GM12878 (cell line): ENCODE measurements around the gene SSBP2. TPM values are rescaled to one million over a fixed set of nuclear protein-coding genes. Genes with fewer than 3 reads are reported as not detected.
"Not testable (repeated sequence)": the region's sequence is repeated elsewhere in the genome, so short reads cannot be mapped to it uniquely, and the experiment has no call there.

Source experiments
- ATAC-seq: fragments of 200-7000 bp; cut with Tn5 transposase; 3 replicates; pipeline ENCODE4 v1.9.1; 2020; ENCODE audit warnings: mild to moderate bottlenecking, moderate library complexity
- BruUV-seq: library from RNA; stranded (reverse); fragments of 400-500 nt; replicated peaks from 2 replicates; lab custom pipeline; 2021; lab: Mats Ljungman, UMichigan
- CTCF ChIA-PET: fragments of 300-600 bp; sonication (Branson Sonifier 250); formaldehyde crosslinking; extraction: SDS; loops from one replicate; lab custom pipeline; 2021; ENCODE audit warnings: inconsistent platforms; lab: Yijun Ruan, JAX
- POLR2A ChIA-PET: fragments of 350-600 bp; formaldehyde crosslinking; extraction: SDS; loops from one replicate; lab custom pipeline; 2021; ENCODE audit warnings: inconsistent platforms; lab: Charles Lee
- RAD21 ChIA-PET: fragments of 300-600 bp; sonication (Branson Sonifier 250); formaldehyde crosslinking; loops from one replicate; lab custom pipeline; 2023; ENCODE audit warnings: antibody characterized with exemption; ENCODE audit not compliant: unreplicated experiment; lab: Charles Lee
- SMC1A ChIA-PET: fragments of 300-600 bp; sonication (Branson Sonifier 250); formaldehyde crosslinking; loops from one replicate; lab custom pipeline; 2023; ENCODE audit not compliant: unreplicated experiment, uncharacterized antibody; lab: Charles Lee
- DNase-seq: peaks from one replicate; pipeline ENCODE4 v3.0.0-alpha.2; 2011; ENCODE audit warnings: low read depth, low spot score
- FAIRE-seq: peaks from 3 replicates; lab custom pipeline; 2011; peaks lifted over from hg19 to GRCh38; lab: Jason Lieb, UNC
- H2AFZ ChIP-seq: 2 replicates; pipeline ENCODE4 v1.6.0; 2011; ENCODE audit warnings: low read depth, low read length, control low read depth; ENCODE audit not compliant: control insufficient read depth
- H3K27ac ChIP-seq: 2 replicates; pipeline ENCODE4 v1.5.1; 2011; ENCODE audit warnings: control low read depth; ENCODE audit not compliant: control insufficient read depth, insufficient read depth
- H3K27me3 ChIP-seq, 2 experiments: replicated peaks in 1 of 2; 2 replicates each; pipeline versions ENCODE4 v1.6.0 to v1.6.1; 2011; ENCODE audit warnings: low read length in 1 of 2; ENCODE audit not compliant: control insufficient read depth in 2 of 2, insufficient read depth in 2 of 2
- H3K36me3 ChIP-seq, 2 experiments: 2 replicates each; pipeline ENCODE4 v1.5.1; 2011; ENCODE audit warnings: low read length in 1 of 2; ENCODE audit not compliant: control insufficient read depth in 2 of 2, insufficient read depth in 2 of 2
- H3K4me1 ChIP-seq: 2 replicates; pipeline ENCODE4 v1.6.1; 2011; ENCODE audit warnings: mild to moderate bottlenecking, low read length, moderate library complexity, mixed read lengths; ENCODE audit not compliant: control insufficient read depth, insufficient read depth
- H3K4me2 ChIP-seq: 2 replicates; pipeline ENCODE4 v1.6.0; 2011; ENCODE audit warnings: control low read depth; ENCODE audit not compliant: control insufficient read depth, insufficient read depth
- H3K4me3 ChIP-seq: fragments of 200-600 bp; sonication (generic); 2 replicates; pipeline ENCODE4 v1.5.1; 2016
- H3K79me2 ChIP-seq: 2 replicates; pipeline ENCODE4 v1.6.0; 2011; ENCODE audit warnings: low read length; ENCODE audit not compliant: control insufficient read depth, insufficient read depth
- H3K9ac ChIP-seq: 2 replicates; pipeline ENCODE4 v1.8.0; 2011; ENCODE audit warnings: low read length, control low read depth, mixed read lengths; ENCODE audit not compliant: control insufficient read depth, insufficient read depth
- H3K9me3 ChIP-seq: replicated peaks from 3 replicates; pipeline ENCODE4 v1.5.1; 2011; ENCODE audit warnings: mild to moderate bottlenecking, low read length; ENCODE audit not compliant: control insufficient read depth, insufficient read depth
- H4K20me1 ChIP-seq: 2 replicates; pipeline ENCODE4 v1.6.0; 2011; ENCODE audit not compliant: control insufficient read depth, insufficient read depth
- HDAC6 ChIP-seq: fragments of 200-600 bp; sonication (generic); IDR thresholded peaks from one replicate; pipeline ENCODE4 v1.8.0; 2017; ENCODE audit warnings: antibody characterized with exemption; ENCODE audit not compliant: unreplicated experiment
- PAX5 ChIP-seq: IDR thresholded peaks from 2 replicates; pipeline ENCODE4 v1.6.1; 2011; ENCODE audit warnings: low read depth, low read length, borderline replicate concordance
- SMAD5 ChIP-seq: IDR thresholded peaks from 2 replicates; pipeline ENCODE4 v1.6.1; 2016; ENCODE audit warnings: antibody characterized with exemption, low read depth
- ZNF384 ChIP-seq: IDR thresholded peaks from 2 replicates; pipeline ENCODE4 v1.6.1; 2012; ENCODE audit warnings: low read depth, mild to moderate bottlenecking, low read length, improper control_type of control experiment, borderline replicate concordance
- ZSCAN29 ChIP-seq: fragments of 450-650 bp; IDR thresholded peaks from 2 replicates; pipeline ENCODE4 v1.6.1; 2017; ENCODE audit warnings: mild to moderate bottlenecking, moderate library complexity
- WGBS: methylation state at CpG from one replicate; pipeline ENCODE4 v1.1.6; 2016; ENCODE audit warnings: low lambda C conversion rate; ENCODE audit not compliant: insufficient replicate concordance, insufficient coverage; ENCODE audit errors: missing lambda C conversion rate; 5-methylcytosine and 5-hydroxymethylcytosine counted together
- in situ Hi-C: fragments of 300-500 bp; cut with MboI; formaldehyde crosslinking; loops from 9 replicates; pipeline ENCODE4 v1.14.3; 2018; ENCODE audit warnings: mixed read lengths
- intact Hi-C: fragments of 100-400 bp; cut with micrococcal nuclease; formaldehyde crosslinking; loops from one replicate; pipeline ENCODE4 v1.14.2; 2022; ENCODE audit not compliant: unreplicated experiment
- polyA plus RNA-seq, 11 experiments: library from polyadenylated mRNA; depleted of rRNA in 4 of 11; unstranded in 6 of 11; stranded (reverse) in 5 of 11; fragments of >200 nt; fragmentation: Nextera tagmentation in 4 of 11; fragmentation: Illumina TruSeq in 1 of 11; extraction: Ambion mirVana in 4 of 11; extraction: Trizol in 1 of 11; gene quantifications; 1 replicate in 1 of 11; 2 replicates in 10 of 11; pipeline versions ENCODE4 v1.2.1 to v1.2.3, GENCODE V29; 2011 to 2016; ENCODE audit warnings: inconsistent platforms in 2 of 11, missing spikeins in 2 of 11, low read depth in 1 of 11
- total RNA-seq, 4 experiments: library from RNA; depleted of rRNA in 3 of 4; stranded (reverse); fragments of >200 nt in 3 of 4; fragmentation: Illumina TruSeq in 1 of 4; extraction: Trizol in 1 of 4; gene quantifications; 2 replicates each; pipeline versions ENCODE4 v1.2.1 to v1.2.3, GENCODE V29; 2013 to 2021

The SSBP2 gene
- total and polyA plus RNA-seq, 10 of the 15 experiments (the other 5 are each of a cell fraction or from before 2014, with no cell fraction given): 52.2 to 132 (median 110) TPM

DNA sequence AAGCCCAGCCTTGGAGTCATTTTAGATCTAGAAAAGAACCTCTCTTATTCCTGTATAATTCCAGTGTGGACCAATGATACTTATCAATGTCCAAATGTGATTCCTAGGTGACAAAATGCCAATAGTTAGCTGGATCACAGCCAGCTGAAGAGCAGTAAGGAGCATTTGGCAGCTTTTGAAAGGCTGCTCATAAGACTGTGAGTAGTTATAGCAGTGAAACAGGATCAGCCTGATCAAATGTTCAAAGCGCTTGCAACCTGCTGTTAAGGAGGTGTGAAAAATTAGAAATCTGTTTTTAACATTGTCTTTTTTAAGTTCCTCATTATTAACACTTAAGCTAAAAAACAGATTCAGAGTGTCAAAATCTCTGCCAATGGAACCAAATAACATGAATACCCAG is 85.1 kb downstream of the SSBP2 start:
- DNase-seq: no peak
- no peak overlapping the region for H3K4me2 ChIP-seq
- ATAC-seq: no peak
- ChIA-PET CTCF (no interaction called here), RAD21 (interaction anchor here (1.0 kb wide), 1 partner anchor 9 kb away, joined by 4 read pairs; no protein-coding TSS in a partner anchor), SMC1A (interaction anchor here (1.9 kb wide), 1 partner anchor 11 kb away, joined by 7 read pairs; no protein-coding TSS in a partner anchor), POLR2A (interaction anchor here (1.0 kb wide), 1 partner anchor 11 kb away, joined by 3 read pairs; no protein-coding TSS in a partner anchor)
- no peak for TF ChIP-seq ZNF384
- TF ChIP-seq PAX5: no peak
- TF ChIP-seq SMAD5: no peak
- no peak for TF ChIP-seq HDAC6
- TF ChIP-seq ZSCAN29: no peak
- no peak overlapping the region for H3K4me3 ChIP-seq
- in situ Hi-C loops: no loop called here
- peaks cover 13% of the 10 kb centered on the region for H3K79me2 ChIP-seq
- no peak for FAIRE-seq
- BruUV-seq: no TSS peak
- intact Hi-C loops: no loop called here
- no peak overlapping the region for H3K9ac ChIP-seq
- WGBS: 100% methylated on average over 1 of the region's 1 CpG
- H3K27me3 ChIP-seq: no peaks in the 10 kb centered on the region
- no peaks in the 10 kb centered on the region; a peak in 1 of 4 replicates for H3K36me3 ChIP-seq
- H3K27ac ChIP-seq: no peak overlapping the region
- no peak overlapping the region for H2AFZ ChIP-seq
- no peaks in the 10 kb centered on the region for H3K4me1 ChIP-seq
- no peaks in the 10 kb centered on the region for H4K20me1 ChIP-seq
- no peaks in the 10 kb centered on the region for H3K9me3 ChIP-seq

DNA sequence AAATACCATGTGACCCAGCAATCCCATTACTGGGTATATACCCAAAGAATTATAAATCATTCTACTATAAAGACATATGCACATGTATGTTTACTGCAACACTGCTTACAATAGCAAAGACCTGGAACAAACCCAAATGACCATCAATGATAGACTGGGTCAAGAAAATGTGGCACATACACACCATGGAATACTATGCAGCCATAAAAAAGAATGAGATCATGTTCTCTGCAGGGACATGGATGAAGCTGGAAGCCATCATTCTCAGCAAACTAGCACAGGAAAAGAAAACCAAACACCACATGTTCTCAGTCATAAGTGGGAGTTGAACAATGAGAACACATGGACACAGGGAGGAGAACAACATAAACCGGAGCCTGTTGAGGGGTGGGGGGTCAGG is 90.3 kb downstream of the SSBP2 start:
- H3K27me3 ChIP-seq, H3K27ac ChIP-seq, H4K20me1 ChIP-seq, DNase-seq, intact Hi-C loops, H2AFZ ChIP-seq, POLR2A ChIA-PET, SMC1A ChIA-PET, FAIRE-seq, H3K36me3 ChIP-seq, BruUV-seq, ATAC-seq, CTCF ChIA-PET, H3K4me3 ChIP-seq, H3K9me3 ChIP-seq, RAD21 ChIA-PET, H3K4me2 ChIP-seq, in situ Hi-C loops, H3K4me1 ChIP-seq, H3K9ac ChIP-seq: not testable (repeated sequence)
- 82% methylated on average over 1 of the region's 1 CpG for WGBS
- peaks cover 14% of the 10 kb centered on the region for H3K79me2 ChIP-seq
